Keratinocyte (primary cell): ENCODE results near the gene PANX2.

Source experiments
- CTCF ChIP-seq, 3 experiments: IDR thresholded peaks in 1 of 3; conservative IDR thresholded peaks in 1 of 3; optimal IDR thresholded peaks in 1 of 3; 2 replicates in 2 of 3; 3 replicates in 1 of 3; pipeline versions ENCODE3 to v1.5.1; 2011; ENCODE audit warnings: low read length in 3 of 3, mild to moderate bottlenecking in 3 of 3, moderate library complexity in 2 of 3, control low read depth in 1 of 3, inconsistent platforms in 1 of 3; ENCODE audit not compliant: insufficient read depth in 2 of 3; ENCODE audit errors: extremely low read depth in 1 of 3
- EZH2 ChIP-seq: IDR thresholded peaks from one replicate; pipeline ENCODE4 v1.6.1; 2012; ENCODE audit warnings: inconsistent platforms, mild to moderate bottlenecking, low read length, moderate library complexity

- TF ChIP-seq CTCF (optimal IDR thresholded peaks at IDR 0.05 in 1 of 3, IDR thresholded peaks at IDR 0.05 in 1 of 3, conservative IDR thresholded peaks at IDR 0.05 in 1 of 3; ENCODE audit: extremely low read depth in 1 of 3, insufficient read depth in 2 of 3, low read length in 3 of 3): no peak
- no peak for TF ChIP-seq EZH2
These were observed 23.7 kb downstream of the PANX2 start for GRCh38 chr22:50194037-50194805.
